SK-N-MC (cell line): ENCODE data around the gene TBC1D1.

Experiments
- DNase-seq: peaks from one replicate; pipeline ENCODE4 v3.0.0-alpha.2; 2011; ENCODE audit warnings: low read depth, low spot score
- H3K27ac ChIP-seq: fragments of 200-600 bp; sonication (generic); 2 replicates; pipeline ENCODE4 v1.5.1; 2016; ENCODE audit warnings: mixed run types
- H3K36me3 ChIP-seq: fragments of 200-600 bp; sonication (generic); 2 replicates; pipeline ENCODE4 v1.6.1; 2017; ENCODE audit warnings: antibody characterized with exemption, low read length, mixed read lengths; ENCODE audit not compliant: insufficient read depth
- H3K4me3 ChIP-seq: fragments of 200-600 bp; sonication (generic); 2 replicates; pipeline ENCODE4 v1.5.1; 2016
- H3K9ac ChIP-seq: fragments of 200-600 bp; sonication (generic); 2 replicates; pipeline ENCODE4 v1.8.0; 2017; ENCODE audit warnings: mixed run types, mixed read lengths; ENCODE audit not compliant: insufficient read length
- H3K9me3 ChIP-seq: fragments of 200-600 bp; sonication (generic); 2 replicates; pipeline ENCODE4 v1.6.1; 2017; ENCODE audit warnings: low read depth, mild to moderate bottlenecking, antibody characterized with exemption, low read length, moderate library complexity, mixed read lengths
- EZH2 ChIP-seq: fragments of 200-600 bp; sonication (generic); IDR thresholded peaks from one replicate; pipeline ENCODE4 v1.6.1; 2017; ENCODE audit warnings: antibody characterized with exemption
- FOXP2 ChIP-seq: optimal IDR thresholded peaks from 2 replicates; pipeline ENCODE3; 2011; ENCODE audit warnings: mild to moderate bottlenecking, moderate library complexity; ENCODE audit not compliant: insufficient read depth; ENCODE audit errors: extremely low read length, control extremely low read depth
- POLR2AphosphoS5 ChIP-seq: IDR thresholded peaks from 2 replicates; pipeline ENCODE4 v1.6.1; 2012; ENCODE audit warnings: mild to moderate bottlenecking, low read depth, low read length, borderline replicate concordance

Gene TBC1D1

GRCh38 chr4:38178392-38178995 is 287.6 kb downstream of the TBC1D1 start:
- Histone ChIP-seq H3K9me3 (no peaks in the 10 kb centered on the region), H3K9ac (no peak overlapping the region), H3K36me3 (no peaks in the 10 kb centered on the region), H3K4me3 (no peak overlapping the region), H3K27ac (no peak overlapping the region)
- TF ChIP-seq EZH2 (no peak), FOXP2 (no peak), POLR2AphosphoS5 (no peak)
- no peak for DNase-seq

DNA sequence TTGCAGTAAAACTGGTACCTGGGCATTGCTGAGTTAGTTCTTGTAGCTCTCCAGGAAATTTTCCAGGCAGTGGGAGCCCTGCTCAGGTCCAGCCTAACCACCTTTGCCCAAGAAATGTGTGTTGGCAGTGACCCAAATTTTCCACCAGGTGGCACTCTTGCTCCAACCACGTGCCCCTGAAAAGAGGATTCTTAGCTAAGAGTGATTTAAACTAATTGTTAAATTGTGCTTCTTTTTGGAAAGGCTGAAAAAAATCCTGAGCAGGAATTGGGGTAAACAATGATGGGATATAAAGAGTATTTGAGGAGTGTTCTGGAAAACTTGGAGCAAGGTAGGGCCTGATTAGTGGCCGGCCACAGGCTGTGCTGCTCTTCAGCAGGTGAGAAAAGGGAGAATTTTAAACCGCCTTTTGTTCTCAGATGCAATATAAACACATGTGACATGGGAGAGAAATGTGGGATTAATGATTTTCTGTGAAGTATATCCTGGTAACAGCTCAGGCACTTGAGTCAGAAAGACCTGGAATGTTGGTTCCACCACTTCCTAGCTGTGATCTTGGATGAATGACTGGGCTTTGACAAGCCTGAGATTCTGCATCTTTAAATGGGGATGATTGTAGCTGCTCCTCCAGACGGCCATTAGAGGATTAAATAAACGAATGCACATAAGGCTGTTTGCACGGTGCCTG is 288.9 kb downstream of the TBC1D1 start:
- no peaks in the 10 kb centered on the region for H3K9me3 ChIP-seq
- DNase-seq, result no peak
- no peak overlapping the region for H3K4me3 ChIP-seq
- no peaks in the 10 kb centered on the region for H3K36me3 ChIP-seq
- TF ChIP-seq EZH2, result no peak
- no peak for TF ChIP-seq POLR2AphosphoS5
- no peak for TF ChIP-seq FOXP2
- H3K9ac ChIP-seq, result no peak overlapping the region
- no peak overlapping the region for H3K27ac ChIP-seq

DNA sequence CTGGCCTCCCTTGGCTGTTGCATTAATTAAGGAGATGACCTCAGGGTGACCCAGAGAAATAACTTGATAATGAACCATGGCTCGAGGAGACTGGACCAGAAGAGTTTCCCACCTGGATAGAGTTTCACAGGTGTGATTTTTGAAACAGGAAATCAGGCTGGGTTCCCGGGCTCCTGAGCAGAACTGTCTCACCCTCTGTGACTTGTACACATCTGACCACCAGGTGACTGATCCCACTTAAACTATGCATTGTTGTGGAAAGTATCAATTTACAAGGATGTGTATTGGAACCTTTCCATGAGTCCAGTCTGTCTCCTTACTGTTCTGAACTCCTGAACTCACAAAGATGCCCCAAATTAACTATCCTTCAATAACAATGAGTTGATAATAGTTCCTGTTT is 289.6 kb downstream of the TBC1D1 start:
- DNase-seq, result no peak

DNA sequence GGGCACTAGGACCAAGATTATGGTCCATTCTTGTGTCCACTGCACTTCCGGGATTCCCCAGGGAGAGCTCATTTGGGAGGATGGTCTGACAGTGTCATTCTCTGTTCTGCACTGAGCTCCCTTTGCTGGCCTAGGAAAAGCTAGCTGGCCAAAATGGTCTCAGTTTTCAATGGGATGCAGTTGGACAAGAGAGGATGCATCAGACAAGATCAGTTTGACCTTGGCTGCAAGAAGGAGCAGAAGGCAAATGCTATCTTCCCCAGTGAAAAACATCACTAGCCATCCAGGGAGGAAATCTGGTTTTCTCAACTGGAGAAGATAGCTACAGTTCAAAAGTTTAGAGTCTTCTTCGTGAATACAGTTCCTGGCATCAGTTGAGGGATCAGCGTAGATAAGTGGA is 290.4 kb downstream of the TBC1D1 start:
- DNase-seq, result no peak
- H3K4me3 ChIP-seq, result no peak overlapping the region
- H3K27ac ChIP-seq, result no peak overlapping the region
- H3K9ac ChIP-seq, result no peak overlapping the region
- no peaks in the 10 kb centered on the region for H3K9me3 ChIP-seq
- H3K36me3 ChIP-seq, result no peaks in the 10 kb centered on the region
- no peak for TF ChIP-seq FOXP2
- TF ChIP-seq POLR2AphosphoS5, result no peak
- no peak for TF ChIP-seq EZH2

More for the DNA sequence above, 289.6 kb downstream of the TBC1D1 start:
- H3K4me3 ChIP-seq, result no peak overlapping the region
- TF ChIP-seq POLR2AphosphoS5 (no peak), EZH2 (no peak), FOXP2 (no peak)
- no peaks in the 10 kb centered on the region for H3K9me3 ChIP-seq
- no peak overlapping the region for H3K9ac ChIP-seq
- no peaks in the 10 kb centered on the region for H3K36me3 ChIP-seq
- no peak overlapping the region for H3K27ac ChIP-seq

DNA sequence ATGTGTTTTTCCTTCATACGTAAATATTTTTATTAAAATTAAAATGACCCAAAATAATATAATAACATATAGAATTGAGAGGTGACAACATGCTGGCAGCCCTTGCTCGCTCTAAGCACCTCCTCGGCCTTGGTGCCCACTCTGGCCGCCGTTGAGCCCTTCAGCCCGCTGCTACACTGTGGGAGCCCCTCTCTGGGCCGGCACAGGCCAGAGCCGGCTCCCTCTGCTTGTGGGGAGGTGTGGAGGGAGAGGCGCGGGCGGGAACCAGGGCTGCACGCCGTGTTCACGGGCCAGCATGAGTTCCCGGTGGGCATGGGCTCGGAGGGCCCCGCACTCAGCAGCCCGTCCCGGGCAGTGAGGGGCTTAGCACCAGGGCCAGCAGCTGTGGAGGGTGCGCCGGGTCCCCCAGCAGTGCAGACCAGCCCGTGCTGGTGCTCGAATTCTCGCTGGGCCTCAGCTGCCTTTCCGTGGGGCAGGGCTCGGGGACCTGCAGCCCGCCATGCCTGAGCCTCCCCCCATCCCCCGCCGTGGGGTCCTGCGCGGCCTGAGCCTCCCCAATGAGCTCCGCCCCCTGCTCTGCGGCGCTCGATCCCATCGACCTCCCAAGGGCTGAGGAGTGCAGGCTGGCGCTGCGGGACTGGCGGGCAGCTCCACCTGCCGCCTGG is 291.6 kb downstream of the TBC1D1 start:
- H3K4me3 ChIP-seq, result no peak overlapping the region
- TF ChIP-seq FOXP2, result no peak
- no peak for TF ChIP-seq EZH2
- no peak for TF ChIP-seq POLR2AphosphoS5
- no peak overlapping the region for H3K27ac ChIP-seq
- no peaks in the 10 kb centered on the region for H3K9me3 ChIP-seq
- no peak for DNase-seq
- no peak overlapping the region for H3K9ac ChIP-seq
- H3K36me3 ChIP-seq, result no peaks in the 10 kb centered on the region

DNA sequence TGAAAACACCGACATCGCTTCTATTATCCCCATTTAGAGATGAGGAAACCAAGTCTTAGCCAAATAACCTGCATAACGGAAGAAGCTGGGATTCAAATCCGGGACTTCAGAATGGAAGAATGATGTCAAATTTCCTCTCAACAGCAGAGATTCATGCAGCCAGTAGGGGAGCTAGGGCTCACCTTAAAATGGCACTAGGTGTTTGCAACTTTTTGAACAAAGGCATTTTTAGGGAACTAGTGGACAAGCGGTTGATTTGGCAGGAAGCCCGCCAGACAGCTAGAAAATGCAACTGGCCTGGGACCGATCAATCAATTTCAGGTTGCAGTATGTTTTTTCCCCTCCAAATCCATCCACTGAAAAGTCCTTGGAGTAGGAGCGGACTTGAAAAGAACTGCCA is 293.5 kb downstream of the TBC1D1 start:
- no peak overlapping the region for H3K4me3 ChIP-seq
- no peak for DNase-seq
- no peaks in the 10 kb centered on the region for H3K36me3 ChIP-seq
- TF ChIP-seq FOXP2, result no peak
- no peak for TF ChIP-seq POLR2AphosphoS5
- no peak for TF ChIP-seq EZH2
- no peak overlapping the region for H3K9ac ChIP-seq
- H3K27ac ChIP-seq, result no peak overlapping the region
- no peaks in the 10 kb centered on the region for H3K9me3 ChIP-seq

DNA sequence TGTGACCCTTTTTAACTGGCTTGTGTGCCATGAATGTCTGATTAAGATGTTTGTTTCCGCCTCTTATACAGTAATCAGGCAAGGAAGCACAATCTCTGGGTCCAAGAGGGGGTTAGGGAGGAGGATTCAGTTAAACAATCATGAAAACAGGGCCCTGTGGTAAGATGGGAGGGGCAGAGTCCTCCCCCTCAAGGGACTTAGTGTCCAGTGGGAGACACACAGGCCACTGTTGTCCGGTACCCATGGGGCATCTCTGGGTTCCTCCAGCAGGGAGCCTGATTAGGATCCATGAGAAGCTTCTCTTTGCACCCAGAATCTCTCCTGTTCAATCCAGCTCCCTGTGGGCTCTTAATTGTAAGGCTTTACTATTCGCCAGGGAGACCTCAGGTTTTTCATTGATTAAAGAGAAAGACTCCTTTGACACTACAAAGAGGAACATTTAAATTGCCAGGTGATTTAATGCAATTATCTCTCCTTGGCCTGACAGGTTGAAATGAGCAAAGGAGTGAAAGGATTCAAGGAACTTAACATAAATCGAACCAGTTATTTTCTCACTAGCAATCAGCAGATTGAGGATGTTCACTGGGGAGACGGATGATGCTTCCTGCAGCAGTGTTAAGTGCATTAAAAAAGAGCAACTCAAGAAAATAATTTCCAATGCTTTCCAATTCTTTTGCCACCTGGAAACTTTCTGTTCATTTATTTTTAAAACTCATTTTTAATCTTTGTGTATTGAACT is 294.7 kb downstream of the TBC1D1 start:
- no peaks in the 10 kb centered on the region for H3K9me3 ChIP-seq
- H3K36me3 ChIP-seq, result no peaks in the 10 kb centered on the region
- no peak for DNase-seq
- H3K9ac ChIP-seq, result no peak overlapping the region
- TF ChIP-seq EZH2 (no peak), FOXP2 (no peak), POLR2AphosphoS5 (no peak)
- H3K4me3 ChIP-seq, result no peak overlapping the region
- no peak overlapping the region for H3K27ac ChIP-seq

GRCh38 chr4:38188136-38188535 is 297.3 kb downstream of the TBC1D1 start:
- no peak overlapping the region for H3K27ac ChIP-seq
- TF ChIP-seq EZH2, result no peak
- H3K36me3 ChIP-seq, result no peaks in the 10 kb centered on the region
- H3K9ac ChIP-seq, result no peak overlapping the region
- no peak for DNase-seq
- H3K9me3 ChIP-seq, result no peaks in the 10 kb centered on the region
- H3K4me3 ChIP-seq, result no peak overlapping the region
